HG03342 (cell line): Measurements from ENCODE around the gene ENPP1.
"Not testable (repeated sequence)": the region's sequence is repeated elsewhere in the genome, so short reads cannot be mapped to it uniquely, and the experiment has no call there.

Experiments used
- ATAC-seq: cut with Tn5 transposase; IDR thresholded peaks from one replicate; pipeline ENCODE4 v1.9.1; 2021; ENCODE audit warnings: mild to moderate bottlenecking, moderate library complexity; ENCODE audit not compliant: unreplicated experiment

ENPP1 gene

DNA sequence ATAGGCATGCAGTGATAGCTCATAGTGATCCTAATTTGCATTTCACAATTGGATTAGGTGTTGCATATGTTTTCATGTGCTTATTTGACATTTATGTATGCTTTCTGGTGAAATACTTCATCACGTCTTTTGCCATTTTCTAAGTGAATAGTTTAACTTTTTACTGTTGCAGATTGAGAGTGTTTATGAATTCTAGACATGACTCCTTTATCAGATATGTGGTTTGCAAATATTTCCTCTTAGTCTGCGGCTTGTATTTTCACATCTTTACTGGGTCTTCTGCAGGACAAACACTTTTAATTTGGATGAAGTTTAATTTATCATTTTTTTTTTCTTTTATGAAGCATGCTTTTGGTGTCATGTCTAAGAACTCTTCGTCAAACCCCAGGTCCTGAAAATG, 104.1 kb downstream of the ENPP1 start:
- ATAC-seq: no peak

DNA sequence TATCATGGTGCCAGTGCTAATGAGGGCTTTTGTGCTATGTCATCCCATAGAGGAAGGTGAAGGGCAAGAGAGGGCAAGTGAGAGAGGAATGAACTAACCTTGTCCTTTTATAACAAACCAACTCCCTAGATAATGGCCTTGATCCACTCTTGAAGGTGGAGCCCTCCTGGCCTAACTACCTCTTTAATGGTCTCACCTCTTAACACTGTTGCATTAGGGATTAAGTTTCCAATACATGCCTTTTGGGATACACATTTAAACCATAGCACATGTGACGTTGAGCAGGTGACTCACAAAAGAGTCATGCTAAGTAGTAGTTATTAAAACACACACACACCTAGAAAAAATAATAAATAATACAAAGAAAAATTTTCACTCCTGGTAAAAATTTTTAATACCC, 106.4 kb downstream of the ENPP1 start:
- ATAC-seq: no peak

GRCh38 chr6:131914967-131915751, 107.3 kb downstream of the ENPP1 start:
- ATAC-seq: peak; percentile 80

DNA sequence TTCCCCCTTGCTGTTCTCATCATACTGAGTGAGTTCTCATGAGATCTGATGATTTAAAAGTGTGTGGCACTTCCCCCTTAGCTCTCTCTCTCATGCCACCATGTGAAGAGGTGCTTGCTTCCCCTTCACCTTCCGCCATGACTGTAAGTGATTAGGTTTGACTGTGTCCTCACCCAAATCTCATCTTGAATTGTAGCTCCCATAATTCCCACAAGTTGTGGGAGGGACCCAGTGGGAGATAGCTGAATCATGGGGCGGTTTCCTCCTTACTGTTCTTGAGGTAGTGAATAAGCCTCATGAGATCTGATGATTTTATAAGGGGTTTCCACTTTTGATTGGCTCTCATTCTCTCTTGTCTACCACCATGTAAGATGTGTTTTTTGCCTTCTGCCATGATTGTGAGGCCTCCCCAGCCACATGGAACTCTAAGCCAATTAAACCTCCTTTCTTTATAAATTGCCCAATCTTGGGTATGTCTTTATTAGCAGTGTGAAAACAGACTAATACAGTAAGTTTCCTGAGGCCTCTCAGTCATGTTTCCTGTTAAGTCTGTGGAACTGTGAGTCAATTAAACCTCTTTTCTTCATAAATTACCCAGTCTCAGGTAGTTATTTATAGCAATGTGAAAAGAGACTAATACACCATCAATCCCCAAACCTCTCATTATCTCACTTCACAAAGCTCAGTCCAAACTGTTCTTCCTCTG, 108.4 kb downstream of the ENPP1 start:
- ATAC-seq: not testable (repeated sequence)

DNA sequence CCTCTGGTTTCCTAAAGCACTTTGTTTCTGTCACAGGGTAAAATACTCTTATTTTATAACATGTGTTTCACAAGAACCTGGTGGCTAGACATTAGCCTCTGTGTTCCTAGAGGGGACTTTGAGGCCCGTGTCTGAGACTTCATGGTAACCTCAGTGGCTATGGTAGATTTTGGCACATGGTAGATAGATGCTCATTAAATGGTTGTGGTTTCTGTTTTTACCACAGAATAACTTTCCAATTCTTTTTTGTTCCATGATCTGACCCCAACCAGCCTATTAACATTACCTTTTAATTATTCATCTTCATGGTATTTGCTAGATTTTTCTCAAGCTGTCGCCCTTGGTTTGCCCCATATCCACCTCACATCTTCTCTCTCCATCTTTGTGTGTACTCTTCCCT, 109.0 kb downstream of the ENPP1 start:
- ATAC-seq: no peak

DNA sequence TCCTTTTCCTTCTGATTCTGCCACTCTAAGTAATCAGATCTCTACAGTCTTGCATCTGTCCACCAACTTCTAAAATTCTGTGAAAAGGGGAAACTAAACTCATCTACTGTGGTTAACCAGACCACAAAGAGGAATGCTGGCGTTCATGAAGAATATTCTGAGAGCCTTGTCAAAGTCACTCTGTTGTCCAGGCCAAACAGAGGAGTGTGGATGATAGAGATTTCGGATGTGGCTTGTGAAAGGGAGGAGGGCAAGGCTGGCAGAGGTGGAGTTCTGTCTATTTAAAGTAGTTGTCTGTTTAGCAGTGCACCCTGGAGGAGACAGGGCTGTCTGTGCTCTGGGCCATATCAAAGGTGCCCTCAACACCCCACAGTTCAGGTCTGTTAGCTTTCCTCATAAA, 109.5 kb downstream of the ENPP1 start:
- no peak for ATAC-seq

- no peak for ATAC-seq
These were observed 110.2 kb downstream of the ENPP1 start for GRCh38 chr6:131917763-131918649.

DNA sequence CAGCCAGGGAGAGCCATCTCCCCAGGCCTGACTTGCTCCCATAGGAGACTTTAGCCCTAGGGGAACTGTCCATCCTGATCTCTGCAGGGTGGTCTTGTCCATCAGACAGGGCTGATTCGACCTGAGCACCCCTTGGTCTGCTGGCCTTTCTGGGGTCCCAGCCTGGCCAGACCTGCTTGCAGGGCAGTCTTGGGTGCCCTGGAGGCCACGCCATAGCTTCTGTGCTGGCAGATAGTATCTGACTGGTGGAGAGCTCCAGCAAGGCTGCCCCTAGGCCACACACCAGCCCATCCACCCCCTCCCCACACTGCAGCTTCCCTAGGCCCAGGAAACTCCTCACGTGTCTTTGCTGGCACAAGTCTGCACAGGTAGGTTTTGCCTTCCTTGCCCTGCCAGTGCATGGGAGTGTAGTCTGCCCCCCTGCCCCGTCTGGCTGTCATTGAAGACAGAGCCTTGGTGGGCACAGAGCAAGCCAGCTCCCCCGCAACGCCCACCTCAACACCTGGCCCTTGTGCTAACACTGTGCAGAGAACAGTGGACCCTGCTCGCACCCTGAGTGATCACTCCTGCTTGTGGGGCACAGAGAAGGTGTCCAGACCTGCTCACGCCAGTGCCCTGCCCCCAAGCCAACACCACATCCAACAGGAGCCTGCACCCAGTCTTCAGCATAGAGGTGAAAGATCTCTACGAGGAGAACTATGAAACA, 111.0 kb downstream of the ENPP1 start:
- ATAC-seq: no peak

GRCh38 chr6:131920656-131921055, 112.8 kb downstream of the ENPP1 start:
- ATAC-seq: no peak

GRCh38 chr6:131923356-131923755, 115.5 kb downstream of the ENPP1 start:
- ATAC-seq: peak; percentile 66

DNA sequence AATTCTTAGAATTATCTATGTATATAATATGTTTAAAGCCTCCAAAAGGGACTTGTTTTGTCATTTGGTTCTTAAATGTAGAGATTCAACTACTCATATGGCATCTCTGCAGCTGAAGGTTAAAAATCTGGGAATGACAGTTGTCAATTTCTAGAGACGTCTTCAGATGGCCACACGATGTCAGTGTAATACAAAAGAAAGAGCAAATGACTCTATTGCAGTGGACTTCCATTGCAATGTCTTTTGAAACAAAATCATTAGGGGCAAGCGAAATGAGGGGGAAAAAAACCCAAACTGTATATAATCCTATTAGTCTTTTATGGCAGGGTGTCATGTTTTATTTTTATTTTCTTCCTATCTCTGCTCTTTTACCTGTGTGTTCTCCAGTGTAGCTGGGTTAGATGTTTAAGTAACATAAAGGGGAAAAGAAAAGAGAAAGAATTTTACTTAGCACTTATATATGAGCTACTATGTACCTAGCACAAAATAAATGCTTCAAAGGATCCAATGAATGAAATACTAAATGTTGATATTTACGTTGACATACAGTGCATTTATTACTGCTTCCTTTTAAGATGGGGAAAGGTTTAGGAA, 117.2 kb downstream of the ENPP1 start:
- no peak for ATAC-seq

DNA sequence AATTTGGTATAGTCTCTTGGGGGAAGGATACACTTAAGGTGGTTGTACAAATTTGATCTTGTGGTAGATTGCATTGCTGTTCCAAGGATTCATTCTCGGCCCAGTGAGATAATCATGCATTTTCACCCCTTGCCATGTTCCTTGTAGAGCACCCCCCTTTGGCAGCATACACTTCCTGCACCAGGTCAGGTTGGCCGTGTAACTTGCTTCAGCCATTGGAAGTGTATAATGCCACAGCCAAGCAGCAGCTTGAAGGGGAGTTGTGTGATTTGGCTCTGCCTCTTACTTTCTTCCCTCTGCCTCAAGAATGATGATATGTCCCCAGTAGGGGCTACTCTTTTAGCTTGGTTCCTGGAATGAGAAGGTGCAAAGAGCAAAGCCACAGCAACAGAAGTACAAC, 121.4 kb downstream of the ENPP1 start:
- ATAC-seq: no peak

- no peak for ATAC-seq
These were observed 122.2 kb downstream of the ENPP1 start for GRCh38 chr6:131929976-131930375.

- ATAC-seq: no peak
These were observed 123.4 kb downstream of the ENPP1 start for GRCh38 chr6:131931063-131931750.

GRCh38 chr6:131936156-131936555, 128.3 kb downstream of the ENPP1 start:
- no peak for ATAC-seq

DNA sequence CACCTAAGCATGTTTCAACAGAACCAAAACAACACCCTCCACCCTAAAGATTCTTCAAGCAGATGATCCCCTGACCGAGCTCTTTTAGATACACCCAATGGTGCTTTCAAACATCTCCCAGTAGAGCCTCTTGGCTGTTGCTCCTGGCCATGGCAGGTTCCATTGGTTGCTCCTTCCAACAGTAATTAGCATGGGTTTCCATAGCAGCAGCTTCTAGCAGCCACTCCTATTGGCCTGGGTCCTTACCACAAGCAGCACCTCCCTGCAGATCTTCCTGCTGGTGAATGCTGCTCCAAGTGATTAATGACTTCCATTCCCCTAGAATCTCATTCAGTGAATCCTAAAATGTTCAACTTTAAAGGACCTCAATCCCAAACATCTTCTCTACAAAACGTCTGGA, 129.4 kb downstream of the ENPP1 start:
- ATAC-seq: no peak

DNA sequence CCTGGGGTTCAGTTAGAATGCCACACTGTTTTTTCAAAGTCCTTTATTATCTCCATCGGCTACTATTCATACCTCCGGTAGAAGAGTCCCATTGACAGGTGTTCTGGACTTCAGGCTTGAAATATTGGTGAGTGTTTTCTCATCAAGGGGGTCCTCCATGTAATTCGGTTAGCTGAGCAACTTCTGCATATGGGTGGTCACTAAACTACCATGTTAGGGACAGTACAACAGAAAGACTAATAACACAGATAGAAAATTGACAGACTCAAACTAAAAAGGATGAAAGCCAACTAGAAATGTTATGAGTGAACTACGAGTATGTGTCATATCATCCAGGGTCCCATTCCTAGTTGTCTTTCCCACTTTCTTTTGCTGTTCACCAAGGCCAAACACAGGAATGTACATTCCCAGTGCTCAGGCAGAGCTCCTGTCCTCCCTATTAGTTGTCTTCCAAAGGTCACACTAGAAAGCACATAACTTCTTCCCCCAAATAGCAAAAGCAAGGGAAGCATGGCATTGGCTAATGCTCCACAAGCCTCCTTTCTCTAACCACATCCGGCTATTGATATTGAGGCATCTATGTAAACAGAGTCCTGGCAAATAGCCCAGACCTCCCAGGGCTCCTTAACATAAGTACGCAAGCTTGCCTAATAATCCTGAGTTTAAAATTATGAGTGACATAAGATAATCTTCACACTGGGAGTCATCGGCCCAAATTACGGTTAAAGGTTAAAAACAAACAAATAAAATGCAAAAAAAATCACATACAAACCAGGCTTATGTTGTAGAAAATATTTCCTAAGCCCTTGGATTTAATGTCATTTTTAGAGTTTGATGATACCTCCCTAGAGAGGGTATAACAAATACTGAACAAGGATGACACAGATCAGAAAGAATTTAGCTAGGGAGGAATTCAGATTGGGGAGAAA, 130.1 kb downstream of the ENPP1 start:
- ATAC-seq: no peak
